ENCODE data around the gene VEZT. TPM values are rescaled to one million over a fixed set of nuclear protein-coding genes. Genes with fewer than 3 reads are reported as not detected.

The VEZT gene
- polyA plus RNA-seq, 1 donor from 2014 or later = 219 TPM

GRCh38 chr12:95326855-95327254 is 109.2 kb downstream of the VEZT start:
- H3K4me2 ChIP-seq (ENCODE audit: low read length) = no peak overlapping the region
- H4K20me1 ChIP-seq (ENCODE audit: insufficient read depth) = no peaks in the 10 kb centered on the region
- TF ChIP-seq CTCF (IDR thresholded peaks at IDR 0.05; ENCODE audit: poor library complexity, severe bottlenecking) (no peak), EP300 (conservative IDR thresholded peaks at IDR 0.05; ENCODE audit: poor library complexity, severe bottlenecking) (no peak), TAF1 (IDR thresholded peaks at IDR 0.05; ENCODE audit: low read depth) (no peak), MXI1 (conservative IDR thresholded peaks at IDR 0.05; ENCODE audit: poor library complexity, severe bottlenecking) (no peak), POLR2AphosphoS5 (IDR thresholded peaks at IDR 0.05) (no peak), REST (IDR thresholded peaks at IDR 0.05; ENCODE audit: borderline replicate concordance) (no peak), RAD21 (conservative IDR thresholded peaks at IDR 0.05) (no peak), SMC3 (conservative IDR thresholded peaks at IDR 0.05; ENCODE audit: poor library complexity) (no peak), EZH2 (IDR thresholded peaks at IDR 0.05; ENCODE audit: borderline replicate concordance, insufficient read depth, low read length, poor library complexity, severe bottlenecking) (no peak)
- no peak overlapping the region for H3K9ac ChIP-seq (ENCODE audit: low read length)
- H3K9me3 ChIP-seq (ENCODE audit: low read length) = no peaks in the 10 kb centered on the region
- H3K27ac ChIP-seq (ENCODE audit: low read length) = no peak overlapping the region
- H3K4me3 ChIP-seq (ENCODE audit: low read length) = no peak overlapping the region
- no peaks in the 10 kb centered on the region for H3F3A ChIP-seq (ENCODE audit: insufficient read depth, low read length, poor library complexity, severe bottlenecking)
- H3K36me3 ChIP-seq (ENCODE audit: insufficient read depth, low read length) = no peaks in the 10 kb centered on the region
- H3K27me3 ChIP-seq (ENCODE audit: insufficient read depth, low read depth, low read length) = no peaks in the 10 kb centered on the region
- no peaks in the 10 kb centered on the region for H3K79me2 ChIP-seq (replicated peaks; ENCODE audit: insufficient read depth, low read length)
- no peak overlapping the region for H2AFZ ChIP-seq (ENCODE audit: low read depth, low read length)
- H3K9me2 ChIP-seq (ENCODE audit: insufficient read depth, low read length) = no peaks in the 10 kb centered on the region

- no peak overlapping the region for H3K4me2 ChIP-seq (ENCODE audit: low read length)
- H3K4me3 ChIP-seq (ENCODE audit: low read length) = no peak overlapping the region
- H4K20me1 ChIP-seq (ENCODE audit: insufficient read depth) = no peaks in the 10 kb centered on the region
- no peaks in the 10 kb centered on the region for H3F3A ChIP-seq (ENCODE audit: insufficient read depth, low read length, poor library complexity, severe bottlenecking)
- H3K27me3 ChIP-seq (ENCODE audit: insufficient read depth, low read depth, low read length) = no peaks in the 10 kb centered on the region
- TF ChIP-seq EZH2 (IDR thresholded peaks at IDR 0.05; ENCODE audit: borderline replicate concordance, insufficient read depth, low read length, poor library complexity, severe bottlenecking) = no peak
- TF ChIP-seq TAF1 (IDR thresholded peaks at IDR 0.05; ENCODE audit: low read depth) = no peak
- no peak for TF ChIP-seq MXI1 (conservative IDR thresholded peaks at IDR 0.05; ENCODE audit: poor library complexity, severe bottlenecking)
- no peak for TF ChIP-seq EP300 (conservative IDR thresholded peaks at IDR 0.05; ENCODE audit: poor library complexity, severe bottlenecking)
- TF ChIP-seq CTCF (IDR thresholded peaks at IDR 0.05; ENCODE audit: poor library complexity, severe bottlenecking) = no peak
- H3K9me2 ChIP-seq (ENCODE audit: insufficient read depth, low read length) = no peaks in the 10 kb centered on the region
- H3K9ac ChIP-seq (ENCODE audit: low read length) = no peak overlapping the region
- no peak overlapping the region for H3K27ac ChIP-seq (ENCODE audit: low read length)
- H3K79me2 ChIP-seq (replicated peaks; ENCODE audit: insufficient read depth, low read length) = no peaks in the 10 kb centered on the region
- H2AFZ ChIP-seq (ENCODE audit: low read depth, low read length) = no peak overlapping the region
- H3K9me3 ChIP-seq (ENCODE audit: low read length) = no peaks in the 10 kb centered on the region
- no peaks in the 10 kb centered on the region for H3K36me3 ChIP-seq (ENCODE audit: insufficient read depth, low read length)
Observed at GRCh38 chr12:95328708-95329107, 111.1 kb downstream of the VEZT start.
